OCI-LY3 (cell line): ENCODE measurements around the gene RNASEH2B.

Experiments
- CTCF ChIP-seq: fragments of 200-600, 300-600 bp; sonication (generic); IDR thresholded peaks from 2 replicates; pipeline ENCODE4 v1.5.1; 2014; ENCODE audit warnings: antibody characterized with exemption, low read length, low read depth
- EZH2phosphoT487 ChIP-seq: fragments of 200-600 bp; shearing (Covaris generic); IDR thresholded peaks from 2 replicates; pipeline ENCODE4 v1.6.1; 2018; ENCODE audit warnings: antibody characterized with exemption, mixed run types, low read depth

DNA sequence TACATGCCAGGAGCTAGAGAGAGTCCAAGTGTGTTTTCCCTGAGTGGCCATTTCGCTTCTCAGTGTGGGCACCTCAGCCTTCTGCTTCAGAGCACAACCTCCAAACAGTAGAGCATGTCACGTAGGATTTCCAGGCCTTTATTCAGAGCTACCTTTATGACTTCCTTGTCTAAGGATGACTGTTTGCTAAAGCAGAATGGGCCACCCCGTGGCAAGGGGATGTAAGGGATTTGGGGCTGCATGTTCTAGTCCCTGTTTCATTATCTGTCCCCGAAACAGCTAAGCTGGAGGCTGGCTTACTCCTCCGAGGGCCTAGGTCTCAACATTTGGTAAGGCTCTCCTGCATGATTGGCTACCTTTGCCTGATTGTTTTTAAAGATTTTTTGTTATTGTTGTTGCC is 6.0 kb downstream of the RNASEH2B start:
- TF ChIP-seq CTCF (peak; percentile 38), EZH2phosphoT487 (no peak)
